ENCODE results near the gene CCR2. TPM values are rescaled to one million over a fixed set of nuclear protein-coding genes. Genes with fewer than 3 reads are reported as not detected.

Gene CCR2
- polyA plus RNA-seq, 1 of the 3 experiments (the other 2 are of a cell fraction), result not detected

DNA sequence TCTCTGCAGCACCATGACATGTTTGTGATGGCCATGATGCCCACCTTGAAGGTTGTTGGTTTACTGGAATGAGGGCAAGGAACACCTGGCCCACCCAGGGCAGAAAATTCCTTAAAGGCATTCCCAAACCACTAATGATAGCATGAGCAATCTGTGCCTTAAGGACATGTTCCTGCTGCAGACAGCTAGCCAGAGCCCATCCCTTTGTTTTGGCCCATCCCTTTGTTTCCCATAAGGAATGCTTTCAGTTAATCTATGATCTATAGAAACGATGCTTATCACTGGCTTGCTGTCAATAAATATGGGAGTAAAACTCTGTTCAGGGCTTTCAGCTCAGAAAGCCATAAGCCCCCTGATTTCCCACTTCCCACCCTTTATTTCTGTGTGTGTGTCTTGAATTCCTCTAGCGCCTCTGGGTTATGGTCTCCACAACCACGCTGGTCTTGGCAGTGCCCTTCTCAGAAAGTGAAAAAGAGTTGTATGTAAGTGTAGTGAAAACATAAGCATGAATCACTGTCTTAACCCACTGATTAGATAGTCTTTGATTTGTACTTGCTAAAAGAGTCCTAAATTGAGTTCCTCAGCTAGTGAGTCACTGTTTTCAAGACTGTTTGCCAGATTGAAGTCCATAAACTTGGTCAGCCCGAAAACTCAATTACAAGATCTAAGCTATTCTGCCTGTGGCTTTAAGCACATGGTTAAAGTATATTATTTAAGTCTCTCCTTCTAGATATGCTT lies 19.0 kb upstream of the CCR2 start:
- CTCF ChIA-PET, result no interaction called here

DNA sequence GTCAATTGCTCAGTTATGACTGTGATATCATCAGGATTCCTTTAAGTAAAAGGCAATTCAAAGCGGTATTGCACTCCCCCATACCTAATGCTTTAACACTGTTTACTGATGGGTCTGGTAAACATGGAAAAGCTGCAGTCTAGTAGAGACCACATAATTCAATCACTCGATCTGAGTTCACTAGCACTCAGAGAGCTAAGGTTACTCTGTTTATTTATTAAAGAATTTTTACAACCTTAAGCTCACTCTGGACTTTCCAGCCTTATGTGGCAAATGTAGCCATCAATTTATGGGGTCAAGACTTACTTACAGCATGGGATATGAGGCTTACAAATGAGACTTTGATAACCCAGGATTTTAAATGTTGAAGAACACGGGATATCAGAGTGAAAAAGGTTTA lies 18.4 kb upstream of the CCR2 start:
- H3K9me3 ChIP-seq, result no peaks in the 10 kb centered on the region
- 2% methylated on average over 3 of the region's 3 CpGs for WGBS (ENCODE audit: low lambda C conversion rate)
- no peaks in the 10 kb centered on the region; the same call in 1 of the 2 replicates for H3K27me3 ChIP-seq (ENCODE audit: insufficient read depth)
- no peak overlapping the region for H3K4me3 ChIP-seq (ENCODE audit: low read depth in 2 of 2, low read length in 1 of 2)
- H3F3A ChIP-seq (replicated peaks; ENCODE audit: insufficient read depth), result no peaks in the 10 kb centered on the region
- ChIA-PET CTCF (no interaction called here), POLR2A (no interaction called here)
- no peaks in the 10 kb centered on the region for H3K36me3 ChIP-seq (replicated peaks in 1 of 2; ENCODE audit: control insufficient read depth in 1 of 2, insufficient read depth in 2 of 2, low read length in 1 of 2)
- no peaks in the 10 kb centered on the region for H3K4me1 ChIP-seq (ENCODE audit: control insufficient read depth in 1 of 2, insufficient read depth in 2 of 2, low read depth in 1 of 2, low read length in 1 of 2)
- no peak for DNase-seq
- no peak overlapping the region for H3K4me2 ChIP-seq
- H3K9ac ChIP-seq, result no peak overlapping the region
- no peaks in the 10 kb centered on the region for H4K20me1 ChIP-seq (ENCODE audit: insufficient read depth)
- H2AFZ ChIP-seq (ENCODE audit: low read depth), result no peak overlapping the region
- no peak overlapping the region for H3K27ac ChIP-seq (ENCODE audit: low read depth in 2 of 2, low read length in 1 of 2)
- TF ChIP-seq FOSL2 (IDR thresholded peaks at IDR 0.05; ENCODE audit: borderline replicate concordance, low read depth) (no peak), NFIC (IDR thresholded peaks at IDR 0.05; ENCODE audit: borderline replicate concordance) (no peak), MEF2A (IDR thresholded peaks at IDR 0.05; ENCODE audit: borderline replicate concordance, low read depth) (no peak), TCF12 (IDR thresholded peaks at IDR 0.05) (no peak), TEAD4 (IDR thresholded peaks at IDR 0.05; ENCODE audit: borderline replicate concordance, insufficient read depth) (no peak), EZH2phosphoT487 (IDR thresholded peaks at IDR 0.05; ENCODE audit: borderline replicate concordance, low read depth) (no peak), GATA2 (CRISPR knock-in tag; IDR thresholded peaks at IDR 0.05) (no peak), CHD2 (IDR thresholded peaks at IDR 0.05; ENCODE audit: low read length, partially characterized antibody) (no peak), ELF1 (IDR thresholded peaks at IDR 0.05) (no peak), RFX5 (IDR thresholded peaks at IDR 0.05; ENCODE audit: low read length) (no peak), YY1 (IDR thresholded peaks at IDR 0.05; ENCODE audit: low read depth) (no peak), POLR2AphosphoS5 (IDR thresholded peaks at IDR 0.05; ENCODE audit: low read depth, low read length) (no peak), FOXM1 (IDR thresholded peaks at IDR 0.05; ENCODE audit: low read depth) (no peak), RXRA (IDR thresholded peaks at IDR 0.05; ENCODE audit: borderline replicate concordance, low read depth) (no peak)
- TF ChIP-seq, protein P1, sequence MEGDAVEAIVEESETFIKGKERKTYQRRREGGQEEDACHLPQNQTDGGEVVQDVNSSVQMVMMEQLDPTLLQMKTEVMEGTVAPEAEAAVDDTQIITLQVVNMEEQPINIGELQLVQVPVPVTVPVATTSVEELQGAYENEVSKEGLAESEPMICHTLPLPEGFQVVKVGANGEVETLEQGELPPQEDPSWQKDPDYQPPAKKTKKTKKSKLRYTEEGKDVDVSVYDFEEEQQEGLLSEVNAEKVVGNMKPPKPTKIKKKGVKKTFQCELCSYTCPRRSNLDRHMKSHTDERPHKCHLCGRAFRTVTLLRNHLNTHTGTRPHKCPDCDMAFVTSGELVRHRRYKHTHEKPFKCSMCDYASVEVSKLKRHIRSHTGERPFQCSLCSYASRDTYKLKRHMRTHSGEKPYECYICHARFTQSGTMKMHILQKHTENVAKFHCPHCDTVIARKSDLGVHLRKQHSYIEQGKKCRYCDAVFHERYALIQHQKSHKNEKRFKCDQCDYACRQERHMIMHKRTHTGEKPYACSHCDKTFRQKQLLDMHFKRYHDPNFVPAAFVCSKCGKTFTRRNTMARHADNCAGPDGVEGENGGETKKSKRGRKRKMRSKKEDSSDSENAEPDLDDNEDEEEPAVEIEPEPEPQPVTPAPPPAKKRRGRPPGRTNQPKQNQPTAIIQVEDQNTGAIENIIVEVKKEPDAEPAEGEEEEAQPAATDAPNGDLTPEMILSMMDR (IDR thresholded peaks at IDR 0.05), result no peak
- TF ChIP-seq, protein P2, sequence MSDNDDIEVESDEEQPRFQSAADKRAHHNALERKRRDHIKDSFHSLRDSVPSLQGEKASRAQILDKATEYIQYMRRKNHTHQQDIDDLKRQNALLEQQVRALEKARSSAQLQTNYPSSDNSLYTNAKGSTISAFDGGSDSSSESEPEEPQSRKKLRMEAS (IDR thresholded peaks at IDR 0.05; ENCODE audit: low read depth), result no peak
- H3K9me2 ChIP-seq, result no peaks in the 10 kb centered on the region
- no peaks in the 10 kb centered on the region for H3K79me2 ChIP-seq (ENCODE audit: insufficient read depth)

More for the DNA sequence above, 19.0 kb upstream of the CCR2 start:
- DNase-seq, result no peak
- TF ChIP-seq FOSL2 (IDR thresholded peaks at IDR 0.05; ENCODE audit: borderline replicate concordance, low read depth) (no peak), RAD21 (IDR thresholded peaks at IDR 0.05; ENCODE audit: low read length) (no peak)
- Histone ChIP-seq H3K4me1 (ENCODE audit: control insufficient read depth in 1 of 2, insufficient read depth in 2 of 2, low read depth in 1 of 2, low read length in 1 of 2) (no peaks in the 10 kb centered on the region), H4K20me1 (ENCODE audit: insufficient read depth) (no peaks in the 10 kb centered on the region), H3K27me3 (ENCODE audit: insufficient read depth) (no peaks in the 10 kb centered on the region; the same call in 1 of the 2 replicates), H3K36me3 (replicated peaks in 1 of 2; ENCODE audit: control insufficient read depth in 1 of 2, insufficient read depth in 2 of 2, low read length in 1 of 2) (no peaks in the 10 kb centered on the region), H3F3A (replicated peaks; ENCODE audit: insufficient read depth) (no peaks in the 10 kb centered on the region), H3K4me3 (ENCODE audit: low read depth in 2 of 2, low read length in 1 of 2) (no peak overlapping the region), H2AFZ (ENCODE audit: low read depth) (no peak overlapping the region), H3K9me3 (no peaks in the 10 kb centered on the region), H3K9me2 (no peaks in the 10 kb centered on the region), H3K79me2 (ENCODE audit: insufficient read depth) (no peaks in the 10 kb centered on the region), H3K4me2 (no peak overlapping the region), H3K27ac (ENCODE audit: low read depth in 2 of 2, low read length in 1 of 2) (no peak overlapping the region), H3K9ac (no peak overlapping the region)
- 9% methylated on average over 4 of the region's 4 CpGs for WGBS (ENCODE audit: low lambda C conversion rate)
- POLR2A ChIA-PET, result no interaction called here
